Measurements from ENCODE around the gene PRKCB. TPM values are rescaled to one million over a fixed set of nuclear protein-coding genes. Genes with fewer than 3 reads are reported as not detected.
"Not testable (repeated sequence)": the region's sequence is repeated elsewhere in the genome, so short reads cannot be mapped to it uniquely, and the experiment has no call there.

The PRKCB gene
- polyA plus RNA-seq, 1 experiment, result not detected

DNA sequence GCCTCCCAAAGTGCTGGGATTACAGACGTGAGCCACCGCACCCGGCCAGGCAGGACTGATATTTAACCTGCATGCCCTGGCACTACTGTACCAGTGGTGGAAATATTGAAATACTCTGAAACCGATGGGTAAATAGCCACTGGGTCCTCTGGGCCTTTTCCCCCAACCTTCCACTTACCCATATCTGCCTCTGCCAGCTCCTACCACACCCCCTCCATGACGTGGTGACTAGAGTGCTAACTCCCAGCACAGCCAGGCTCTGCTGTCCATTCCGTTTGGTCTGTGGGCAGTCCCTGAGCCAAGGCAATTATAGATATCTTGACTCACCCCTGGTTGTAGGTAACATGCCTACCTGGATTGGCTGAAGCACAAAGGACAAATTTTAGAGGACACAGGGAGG, 187.8 kb downstream of the PRKCB start:
- no peak overlapping the region for H3K4me3 ChIP-seq (ENCODE audit: low read depth, low read length)
- H3K27me3 ChIP-seq (ENCODE audit: control insufficient read depth, insufficient read depth, low read length), result no peaks in the 10 kb centered on the region
- ChIA-PET CTCF (interaction anchor here (0.6 kb wide), 1 partner anchor 13 kb away, joined by 3 read pairs; no protein-coding TSS in a partner anchor), POLR2A (no interaction called here)
- TF ChIP-seq, protein P1, sequence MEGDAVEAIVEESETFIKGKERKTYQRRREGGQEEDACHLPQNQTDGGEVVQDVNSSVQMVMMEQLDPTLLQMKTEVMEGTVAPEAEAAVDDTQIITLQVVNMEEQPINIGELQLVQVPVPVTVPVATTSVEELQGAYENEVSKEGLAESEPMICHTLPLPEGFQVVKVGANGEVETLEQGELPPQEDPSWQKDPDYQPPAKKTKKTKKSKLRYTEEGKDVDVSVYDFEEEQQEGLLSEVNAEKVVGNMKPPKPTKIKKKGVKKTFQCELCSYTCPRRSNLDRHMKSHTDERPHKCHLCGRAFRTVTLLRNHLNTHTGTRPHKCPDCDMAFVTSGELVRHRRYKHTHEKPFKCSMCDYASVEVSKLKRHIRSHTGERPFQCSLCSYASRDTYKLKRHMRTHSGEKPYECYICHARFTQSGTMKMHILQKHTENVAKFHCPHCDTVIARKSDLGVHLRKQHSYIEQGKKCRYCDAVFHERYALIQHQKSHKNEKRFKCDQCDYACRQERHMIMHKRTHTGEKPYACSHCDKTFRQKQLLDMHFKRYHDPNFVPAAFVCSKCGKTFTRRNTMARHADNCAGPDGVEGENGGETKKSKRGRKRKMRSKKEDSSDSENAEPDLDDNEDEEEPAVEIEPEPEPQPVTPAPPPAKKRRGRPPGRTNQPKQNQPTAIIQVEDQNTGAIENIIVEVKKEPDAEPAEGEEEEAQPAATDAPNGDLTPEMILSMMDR (IDR thresholded peaks at IDR 0.05; ENCODE audit: insufficient read depth, low read depth, low read length), result no peak
- H3K36me3 ChIP-seq (ENCODE audit: control insufficient read depth, insufficient read depth, low read length), result no peaks in the 10 kb centered on the region
- no peak for DNase-seq (ENCODE audit: low read depth)

DNA sequence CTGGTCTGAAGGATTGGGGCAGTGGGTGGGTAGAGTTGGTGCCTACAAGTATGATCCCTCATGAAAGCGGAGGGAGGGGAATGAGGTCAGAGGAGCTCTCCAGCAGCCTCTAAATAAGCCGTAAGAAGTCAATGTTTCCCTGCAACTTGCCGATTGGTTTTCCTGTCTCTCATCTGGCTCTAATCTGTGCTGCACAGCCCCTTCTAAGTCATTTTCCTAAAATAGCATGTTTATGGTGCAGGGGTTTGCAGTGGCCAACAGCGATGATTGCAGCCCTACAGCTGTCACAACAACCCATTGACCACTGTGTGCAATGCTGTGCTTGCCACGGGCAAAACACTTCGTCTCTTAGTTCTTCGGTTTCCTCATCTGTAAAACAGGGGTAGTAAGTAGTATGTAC, 189.2 kb downstream of the PRKCB start:
- POLR2A ChIA-PET, result no interaction called here
- CTCF ChIA-PET, result interaction anchor here (0.6 to 1.0 kb wide), 2 partner anchors 12 to 15 kb away, joined by 3 read pairs; no protein-coding TSS in a partner anchor

DNA sequence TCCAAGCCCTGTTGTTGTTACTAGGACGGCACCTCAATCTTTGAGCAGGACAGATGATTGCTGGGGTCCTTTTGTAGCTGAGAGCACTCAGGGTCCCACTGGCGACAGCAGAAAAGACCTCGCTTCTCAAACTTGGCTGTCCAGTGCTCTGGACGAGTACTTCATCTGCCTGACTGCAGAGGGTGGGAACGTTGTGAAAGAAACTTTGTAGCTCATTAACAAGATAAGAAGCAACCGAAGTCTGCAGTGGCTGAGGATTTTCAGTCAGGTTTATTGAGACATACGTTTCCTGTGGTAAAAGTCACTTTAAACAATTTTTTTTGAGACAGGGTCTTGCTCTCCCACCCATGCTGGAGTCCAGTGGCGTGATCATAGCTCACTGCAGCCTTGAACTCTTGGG, 191.7 kb downstream of the PRKCB start:
- TF ChIP-seq, protein P1 (IDR thresholded peaks at IDR 0.05; ENCODE audit: insufficient read depth, low read depth, low read length), result no peak
- CTCF ChIA-PET, result interaction anchor here (1.0 to 1.9 kb wide), 5 partner anchors 9 to 224 kb away, joined by 3 to 7 read pairs (median 3); no protein-coding TSS in a partner anchor
- H3K36me3 ChIP-seq (ENCODE audit: control insufficient read depth, insufficient read depth, low read length), result no peaks in the 10 kb centered on the region
- H3K27me3 ChIP-seq (ENCODE audit: control insufficient read depth, insufficient read depth, low read length), result no peaks in the 10 kb centered on the region
- POLR2A ChIA-PET, result no interaction called here
- H3K4me3 ChIP-seq (ENCODE audit: low read depth, low read length), result no peak overlapping the region
- DNase-seq (ENCODE audit: low read depth), result no peak

More for the DNA sequence above, 189.2 kb downstream of the PRKCB start:
- Histone ChIP-seq H3K27me3 (ENCODE audit: control insufficient read depth, insufficient read depth, low read length) (no peaks in the 10 kb centered on the region), H3K4me3 (ENCODE audit: low read depth, low read length) (no peak overlapping the region), H3K36me3 (ENCODE audit: control insufficient read depth, insufficient read depth, low read length) (no peaks in the 10 kb centered on the region)
- TF ChIP-seq, protein P1 (IDR thresholded peaks at IDR 0.05; ENCODE audit: insufficient read depth, low read depth, low read length), result no peak
- DNase-seq (ENCODE audit: low read depth), result no peak

DNA sequence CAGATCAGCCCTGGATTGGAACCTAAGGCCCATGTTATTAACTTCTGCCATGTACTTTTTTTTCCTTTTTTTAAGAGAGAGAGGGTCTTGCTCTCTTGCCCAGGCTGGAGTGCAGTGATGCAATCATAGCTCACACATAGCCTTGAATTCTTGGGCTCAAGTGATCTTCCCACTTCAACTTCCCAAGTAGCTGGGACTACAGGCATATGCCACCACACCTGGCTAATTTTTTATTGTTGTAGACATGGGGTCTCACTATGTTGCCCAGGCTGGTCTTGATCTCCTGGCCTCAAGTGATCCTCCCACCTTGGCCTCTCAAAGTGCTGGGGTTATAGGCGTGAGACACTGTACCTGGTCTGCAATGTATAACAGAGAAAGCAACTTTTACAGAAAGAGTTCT, 194.1 kb downstream of the PRKCB start:
- H3K27me3 ChIP-seq (ENCODE audit: control insufficient read depth, insufficient read depth, low read length); POLR2A ChIA-PET; DNase-seq (ENCODE audit: low read depth); H3K36me3 ChIP-seq (ENCODE audit: control insufficient read depth, insufficient read depth, low read length); H3K4me3 ChIP-seq (ENCODE audit: low read depth, low read length); CTCF ChIA-PET: not testable (repeated sequence)

DNA sequence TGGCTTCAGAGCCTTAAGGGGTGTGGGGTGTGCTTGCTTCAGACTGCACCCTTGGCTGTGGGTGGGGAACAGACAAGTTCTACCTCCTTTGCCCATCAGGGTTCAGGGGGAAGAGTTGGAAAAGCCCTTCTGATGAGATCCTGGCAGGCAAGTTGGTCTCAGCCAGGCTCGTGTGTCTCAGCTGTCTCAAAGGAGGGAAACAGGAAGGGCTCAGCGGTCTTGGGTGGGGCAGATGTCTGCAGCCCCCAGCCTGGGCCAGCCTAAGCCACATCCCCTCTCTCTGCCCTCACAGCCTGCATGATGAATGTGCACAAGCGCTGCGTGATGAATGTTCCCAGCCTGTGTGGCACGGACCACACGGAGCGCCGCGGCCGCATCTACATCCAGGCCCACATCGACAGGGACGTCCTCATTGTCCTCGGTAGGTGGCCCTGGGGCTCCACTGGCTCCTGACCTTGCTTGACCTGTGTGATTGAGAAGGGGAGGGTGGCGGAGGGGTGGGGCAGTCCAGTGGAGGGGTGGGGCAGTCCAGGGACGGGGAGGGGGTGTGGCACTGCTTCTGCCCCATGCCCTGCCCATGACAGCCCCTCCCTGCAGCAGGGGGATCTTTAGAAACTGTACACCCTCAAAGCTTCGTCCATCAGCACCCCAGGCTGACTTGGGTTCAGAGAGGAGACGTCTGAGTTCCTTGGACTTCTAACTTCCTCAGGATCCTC, 199.5 kb downstream of the PRKCB start:
- ChIA-PET POLR2A (no interaction called here), CTCF (interaction anchor here (0.8 to 4.2 kb wide), 7 partner anchors 8 to 469 kb away, joined by 3 to 48 read pairs (median 6); no protein-coding TSS in a partner anchor)
- Histone ChIP-seq H3K27me3 (ENCODE audit: control insufficient read depth, insufficient read depth, low read length) (no peaks in the 10 kb centered on the region), H3K36me3 (ENCODE audit: control insufficient read depth, insufficient read depth, low read length) (no peaks in the 10 kb centered on the region), H3K4me3 (ENCODE audit: low read depth, low read length) (no peak overlapping the region)
- no peak for DNase-seq (ENCODE audit: low read depth)
- TF ChIP-seq, protein P1 (IDR thresholded peaks at IDR 0.05; ENCODE audit: insufficient read depth, low read depth, low read length), result no peak

All from BJ (cell line).